K562 (cell line): ENCODE data around the gene B3GALT4. TPM values are rescaled to one million over a fixed set of nuclear protein-coding genes. Genes with fewer than 3 reads are reported as not detected.

Source experiments
- E2F5 ChIP-seq: sonication (generic); formaldehyde crosslinking; IDR thresholded peaks from 2 replicates; pipeline ENCODE4 v1.8.0; 2022; ENCODE audit warnings: mild to moderate bottlenecking, missing genetic modification reagents
- FUS ChIP-seq: fragments of 200-400 bp; formaldehyde crosslinking; optimal IDR thresholded peaks from 2 replicates; pipeline ENCODE3; 2017; ENCODE audit warnings: low read depth, low read length
- HDAC1 ChIP-seq, 2 experiments: fragments of 450-650 bp; IDR thresholded peaks; 2 replicates each; pipeline ENCODE4 v1.6.1; 2016 to 2017; ENCODE audit warnings: inconsistent platforms in 1 of 2, mild to moderate bottlenecking in 1 of 2, moderate library complexity in 1 of 2
- KDM1A ChIP-seq, 2 experiments: fragments of 450-650 bp; IDR thresholded peaks; 2 replicates each; pipeline ENCODE4 v1.6.1; 2016; ENCODE audit warnings: mild to moderate bottlenecking in 2 of 2
- MAFG ChIP-seq: fragments of 450-650 bp; conservative IDR thresholded peaks from 2 replicates; pipeline ENCODE4 v1.6.1; 2016; ENCODE audit warnings: missing genetic modification characterization, missing compliant biosample characterization
- PPARD ChIP-seq: fragments of 250-450 bp; sonication (Bioruptor Pico); IDR thresholded peaks from 2 replicates; pipeline ENCODE4 v1.8.0; 2022; ENCODE audit warnings: inconsistent platforms, mild to moderate bottlenecking, moderate library complexity
- PTTG1 ChIP-seq: fragments of 450-650 bp; IDR thresholded peaks from 2 replicates; pipeline ENCODE4 v1.6.1; 2016; ENCODE audit warnings: low read depth, mild to moderate bottlenecking, missing genetic modification characterization, missing compliant biosample characterization
- RHOXF2B ChIP-seq: fragments of 250-450 bp; sonication (Bioruptor Pico); conservative IDR thresholded peaks from 2 replicates; pipeline ENCODE4 v1.5.1; 2021
- SAP30 ChIP-seq: fragments of 200-600 bp; sonication (generic); IDR thresholded peaks from 2 replicates; pipeline ENCODE4 v1.6.1; 2012; ENCODE audit warnings: borderline replicate concordance, low read depth, mild to moderate bottlenecking, moderate library complexity, low read length, control low read depth, inconsistent platforms; ENCODE audit not compliant: insufficient read depth, poor library complexity, severe bottlenecking
- SMAD2 ChIP-seq: fragments of 150-350 bp; IDR thresholded peaks from 2 replicates; pipeline ENCODE4 v1.6.1; 2014; ENCODE audit warnings: low read depth, mild to moderate bottlenecking, low read length
- SOX6 ChIP-seq: fragments of 450-650 bp; IDR thresholded peaks from 2 replicates; pipeline ENCODE4 v1.6.1; 2014; ENCODE audit warnings: mild to moderate bottlenecking
- SRF ChIP-seq, 2 experiments: fragments of 250-450, 450-650 bp in 1 of 2; sonication (Bioruptor Pico) in 1 of 2; sonication (generic) in 1 of 2; formaldehyde crosslinking; IDR thresholded peaks; 2 replicates each; pipeline versions ENCODE4 v1.5.0 to v1.5.1; 2020 to 2022; ENCODE audit warnings: mild to moderate bottlenecking in 1 of 2, missing genetic modification reagents in 1 of 2
- STAG1 ChIP-seq: sonication (generic); formaldehyde crosslinking; IDR thresholded peaks from 2 replicates; pipeline ENCODE4 v1.5.0; 2020; ENCODE audit warnings: missing genetic modification reagents, borderline replicate concordance
- TRIM28 ChIP-seq: fragments of 450-650 bp; IDR thresholded peaks from 2 replicates; pipeline ENCODE4 v1.6.1; 2017
- USF1 ChIP-seq: sonication (generic); formaldehyde crosslinking; IDR thresholded peaks from 2 replicates; pipeline ENCODE4 v1.9.0; 2022; ENCODE audit warnings: mild to moderate bottlenecking, missing genetic modification reagents
- ZNF277 ChIP-seq: fragments of 250-450 bp; sonication (Bioruptor Pico); IDR thresholded peaks from 2 replicates; pipeline ENCODE4 v1.8.0; 2022; ENCODE audit warnings: inconsistent platforms, mild to moderate bottlenecking, moderate library complexity, borderline replicate concordance
- ZNF764 ChIP-seq: fragments of 250-450 bp; sonication (Bioruptor Pico); IDR thresholded peaks from 2 replicates; pipeline ENCODE4 v1.4.0; 2020; ENCODE audit warnings: low read depth, mild to moderate bottlenecking, moderate library complexity
- polyA plus RNA-seq, 8 experiments: library from polyadenylated mRNA; depleted of rRNA in 4 of 8; stranded (reverse) in 5 of 8; unstranded in 3 of 8; fragments of >200 nt; fragmentation: Nextera tagmentation in 2 of 8; fragmentation: Illumina TruSeq in 1 of 8; extraction: Ambion mirVana in 2 of 8; extraction: Trizol in 1 of 8; gene quantifications; 2 replicates each; pipeline versions ENCODE4 v1.2.1 to v1.2.3, GENCODE V29; 2011 to 2014; ENCODE audit warnings: inconsistent platforms in 1 of 8, missing spikeins in 1 of 8
- total RNA-seq, 7 experiments: library from RNA; depleted of rRNA in 6 of 7; stranded (reverse); fragments of >200 nt in 6 of 7; fragmentation: Illumina TruSeq in 2 of 7; extraction: Trizol in 2 of 7; gene quantifications; 2 replicates each; pipeline versions ENCODE4 v1.2.1 to v1.2.3, GENCODE V29; 2011 to 2021; ENCODE audit warnings: low replicate concordance in 1 of 7

Gene B3GALT4
- total and polyA plus RNA-seq, 9 of the 15 experiments (the other 6 are each of a cell fraction or from before 2014, with no cell fraction given), result 0.11 to 1.3 (median 0.53) TPM; not detected in 1

- TF ChIP-seq SOX6 (no peak), TRIM28 (no peak), PPARD (CRISPR knock-in tag) (no peak), SAP30 (no peak), E2F5 (CRISPR knock-in tag) (no peak), ZNF277 (no peak), SRF (CRISPR knock-in tag; IDR thresholded peaks at IDR 0.05) (peak in 1 of 2 experiments; percentile 30; a peak in 1 of 4 replicates), ZNF764 (no peak), RHOXF2B (CRISPR knock-in tag) (no peak), STAG1 (CRISPR knock-in tag) (no peak), MAFG (tag) (no peak), PTTG1 (tag) (no peak), USF1 (CRISPR knock-in tag) (no peak), SMAD2 (no peak), FUS (no peak), HDAC1 (IDR thresholded peaks at IDR 0.05) (no peak), KDM1A (IDR thresholded peaks at IDR 0.05) (no peak)
These were observed 36.3 kb downstream of the B3GALT4 start (continued) for GRCh38 chr6:33313105-33313708.
